ENCODE data around the gene PTPRE.
A peak's percentile ranks its signal among the peaks of the same experiment; 100 is the strongest.

Gene PTPRE

GRCh38 chr10:128125416-128125943 lies 218.6 kb downstream of the PTPRE start:
- DNase-seq (ENCODE audit: extremely low read depth, low read depth) = no peak
- no peak for TF ChIP-seq CTCF (IDR thresholded peaks at IDR 0.05; ENCODE audit: low read depth, low read length)

- no peak for TF ChIP-seq CTCF (IDR thresholded peaks at IDR 0.05; ENCODE audit: low read depth, low read length)
- peak; percentile 54 for DNase-seq (ENCODE audit: extremely low read depth, low read depth)
These were observed 219.3 kb downstream of the PTPRE start, which contains the start of gene MKI67 for GRCh38 chr10:128125944-128126764. Gene MKI67 (minus strand): TSS chr10:128126423. CDS start chr10:128125667, 756 bp downstream.

- no peak for TF ChIP-seq CTCF (IDR thresholded peaks at IDR 0.05; ENCODE audit: low read depth, low read length)
- DNase-seq (ENCODE audit: extremely low read depth, low read depth) = no peak
These were observed 221.7 kb downstream of the PTPRE start for GRCh38 chr10:128128582-128128981.

- TF ChIP-seq CTCF (IDR thresholded peaks at IDR 0.05; ENCODE audit: low read depth, low read length) = no peak
- DNase-seq (ENCODE audit: extremely low read depth, low read depth) = no peak
These were observed 223.1 kb downstream of the PTPRE start for GRCh38 chr10:128130051-128130450.

Data from AG09319 (cell line).